CD4-positive, alpha-beta T cell treated with Interleukin-12 subunit alpha and Interleukin-12 subunit beta, for 1 hour (primary cell): ENCODE data around the gene PSMA1.
"Not testable (repeated sequence)": the region's sequence is repeated elsewhere in the genome, so short reads cannot be mapped to it uniquely, and the experiment has no call there.

Source experiments
- DNase-seq: peaks from one replicate; pipeline ENCODE4 v3.0.0-alpha.2; 2020

Gene PSMA1

DNA sequence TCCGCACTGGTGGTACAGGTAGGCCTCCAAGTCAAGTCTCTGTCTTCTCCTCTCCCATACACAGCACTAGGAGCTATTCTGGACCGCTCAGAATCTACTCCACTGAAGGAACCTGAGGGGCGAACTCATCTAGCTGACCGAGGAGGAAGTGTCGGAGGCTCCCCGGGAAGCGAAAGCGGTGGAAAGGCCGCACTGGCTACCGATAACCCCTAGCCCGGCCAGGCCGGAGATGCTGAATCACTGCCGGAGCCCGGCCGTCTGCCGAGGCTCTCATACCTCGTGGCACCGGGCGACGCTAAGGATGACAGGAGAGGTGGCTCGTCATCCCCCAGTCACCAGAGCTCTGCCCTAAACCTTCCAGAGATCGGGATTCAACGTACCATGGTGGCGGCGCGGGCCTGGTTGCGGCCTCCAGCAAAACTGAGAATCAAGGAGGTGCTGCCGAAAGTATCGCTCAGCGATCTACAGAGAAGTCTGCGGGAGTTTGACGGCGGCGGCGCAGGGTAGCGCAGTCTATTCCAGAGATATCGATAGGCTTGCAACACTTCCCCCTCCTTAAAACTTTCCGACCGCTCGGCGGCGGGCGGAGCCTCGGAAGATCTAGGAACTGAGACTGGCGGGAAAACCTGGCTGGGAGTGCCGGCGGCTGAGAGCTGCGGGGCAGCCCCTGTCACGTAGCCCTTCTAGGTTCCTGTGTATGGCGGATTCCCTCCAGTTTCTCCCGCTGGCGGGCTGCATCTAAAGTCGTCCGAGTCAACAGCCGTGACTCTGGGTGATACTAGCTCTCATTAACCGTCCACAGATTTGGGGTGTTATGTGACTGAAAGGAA, at the start of gene PSMA1:
Gene PSMA1 (minus strand): TSS at position 470 of the 830 bp plus-strand sequence. CDS start 87 bp downstream, at position 383.
- peak; percentile 91 for DNase-seq

DNA sequence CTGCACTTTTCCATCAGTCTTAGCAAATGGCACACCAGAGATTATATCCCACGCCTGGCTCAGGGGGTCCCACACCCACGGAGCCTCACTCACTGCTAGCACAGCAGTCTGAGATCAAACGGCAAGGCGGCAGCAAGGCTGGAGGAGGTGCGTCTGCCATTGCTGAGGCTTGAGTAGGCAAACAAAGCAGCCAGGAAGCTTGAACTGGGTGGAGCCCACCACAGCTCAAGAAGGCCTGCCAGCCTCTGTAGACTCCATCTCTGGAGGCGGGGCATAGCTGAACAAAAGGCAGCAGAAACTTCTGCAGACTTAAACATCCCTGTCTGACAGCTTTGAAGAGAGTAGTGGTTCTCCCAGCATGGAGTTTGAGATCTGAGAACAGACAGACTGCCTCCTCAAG, 49.3 kb upstream of the PSMA1 start:
- DNase-seq: peak; percentile 61

DNA sequence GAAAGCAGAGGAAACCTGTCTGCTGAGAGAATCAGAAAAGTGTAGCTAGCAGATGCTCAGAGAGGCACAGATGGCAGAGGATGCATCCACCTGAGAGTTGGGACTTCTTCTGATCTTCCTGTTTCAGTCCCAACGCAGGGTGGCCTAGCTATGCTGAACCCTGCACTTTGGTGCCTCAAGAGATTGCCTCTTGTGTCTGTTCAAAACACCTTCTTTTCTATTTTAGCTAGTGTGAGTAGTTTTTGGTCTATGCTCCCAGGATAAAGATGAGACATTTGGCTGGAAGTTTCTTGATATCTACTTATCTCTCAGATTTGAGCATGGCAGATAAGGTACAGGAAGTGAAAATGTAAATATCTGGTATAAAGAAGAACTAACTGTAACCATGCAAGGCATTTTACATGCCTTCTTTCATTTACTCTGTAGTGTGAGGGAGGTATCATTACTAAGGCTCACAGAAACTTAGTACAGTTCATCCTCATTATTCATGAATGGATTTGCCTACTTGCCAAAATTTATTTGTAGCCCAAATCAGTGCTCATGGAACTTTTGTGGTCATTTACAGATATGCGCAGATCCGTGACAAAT, 47.0 kb upstream of the PSMA1 start:
- DNase-seq: no peak

GRCh38 chr11:14566331-14567063, 46.3 kb upstream of the PSMA1 start:
- DNase-seq: no peak

- DNase-seq: no peak
These were observed 45.7 kb upstream of the PSMA1 start for GRCh38 chr11:14565845-14566244.

DNA sequence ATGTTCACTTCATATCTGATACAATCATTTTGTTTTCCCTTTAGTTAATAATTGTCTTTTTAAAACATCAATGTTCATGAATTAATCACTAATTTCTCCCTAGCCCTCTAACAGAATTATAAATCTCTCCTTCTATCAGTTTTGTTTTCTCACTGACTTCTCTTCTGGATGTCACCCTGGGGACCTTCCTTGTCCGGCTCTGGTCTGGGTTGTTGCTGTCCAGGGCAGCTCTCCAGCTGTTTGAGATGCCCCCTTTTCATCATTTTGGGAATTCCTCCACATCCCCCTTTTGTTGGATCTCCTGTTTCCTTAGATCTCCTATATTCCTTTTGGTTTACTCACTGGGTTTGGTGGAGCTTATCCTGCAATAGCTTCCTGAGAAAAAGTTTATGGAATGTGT, 35.6 kb upstream of the PSMA1 start:
- no peak for DNase-seq

DNA sequence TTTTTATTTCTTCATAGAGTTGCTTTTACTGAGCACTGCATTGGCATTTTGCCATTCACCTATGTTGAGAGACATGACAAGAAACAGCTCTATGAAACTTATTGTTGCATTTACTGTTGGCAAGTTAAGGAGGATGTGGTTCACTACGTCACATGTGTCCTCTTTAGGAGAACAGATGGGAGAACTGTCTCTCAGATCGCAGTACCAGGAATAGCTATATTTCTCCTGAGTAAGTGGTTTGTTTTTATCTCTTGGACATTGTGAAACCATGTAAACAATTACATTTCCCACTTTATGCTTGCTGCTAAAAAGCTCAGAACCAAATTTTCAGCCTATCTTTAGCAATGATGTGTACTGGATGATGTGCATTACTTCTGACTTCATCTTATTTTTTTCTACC, 34.8 kb upstream of the PSMA1 start:
- peak; percentile 71 for DNase-seq

- DNase-seq: no peak
These were observed 31.9 kb upstream of the PSMA1 start for GRCh38 chr11:14552089-14552488.

- no peak for DNase-seq
These were observed 31.2 kb upstream of the PSMA1 start for GRCh38 chr11:14551380-14551779.

GRCh38 chr11:14549891-14550290, 29.7 kb upstream of the PSMA1 start:
- DNase-seq: no peak

DNA sequence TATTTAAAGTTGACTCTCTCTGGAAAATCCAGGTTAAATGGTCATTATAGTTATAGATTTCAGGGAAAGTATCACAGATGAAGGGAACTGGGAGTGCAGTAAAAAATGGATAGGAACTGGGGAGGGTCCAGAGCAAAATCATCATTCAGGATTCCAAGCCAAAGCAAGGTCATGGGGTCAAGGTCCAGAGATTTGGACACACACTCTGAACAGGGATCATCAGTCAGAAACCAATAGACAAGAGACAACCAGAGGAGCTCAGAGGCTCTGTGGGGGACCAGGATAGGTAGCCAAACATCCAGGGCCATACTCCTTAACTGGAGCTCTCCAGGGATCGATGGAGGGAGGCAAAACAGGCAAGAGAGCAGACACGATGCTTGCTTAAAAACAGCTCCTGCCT, 27.3 kb upstream of the PSMA1 start:
- no peak for DNase-seq

DNA sequence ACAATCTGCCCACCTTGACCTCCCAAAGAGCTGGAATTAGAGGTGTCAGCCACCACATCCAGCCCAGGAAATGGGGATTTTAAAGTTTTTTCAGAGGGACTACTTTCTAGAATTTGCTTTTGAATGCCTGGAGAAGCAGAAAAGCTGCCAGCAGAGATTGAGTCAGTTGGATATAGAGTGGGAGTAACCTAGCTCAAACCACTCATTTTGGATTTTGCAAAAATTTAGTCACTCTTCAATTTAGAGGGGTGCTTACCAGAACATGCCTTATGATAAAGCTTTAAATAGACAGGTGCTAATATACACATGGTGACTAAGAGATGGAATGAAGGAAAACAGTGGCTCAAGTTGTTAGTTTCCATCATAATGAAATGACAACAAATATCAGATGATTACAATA, 26.5 kb upstream of the PSMA1 start:
- no peak for DNase-seq

- DNase-seq: no peak
These were observed 24.4 kb upstream of the PSMA1 start for GRCh38 chr11:14544611-14545010.

DNA sequence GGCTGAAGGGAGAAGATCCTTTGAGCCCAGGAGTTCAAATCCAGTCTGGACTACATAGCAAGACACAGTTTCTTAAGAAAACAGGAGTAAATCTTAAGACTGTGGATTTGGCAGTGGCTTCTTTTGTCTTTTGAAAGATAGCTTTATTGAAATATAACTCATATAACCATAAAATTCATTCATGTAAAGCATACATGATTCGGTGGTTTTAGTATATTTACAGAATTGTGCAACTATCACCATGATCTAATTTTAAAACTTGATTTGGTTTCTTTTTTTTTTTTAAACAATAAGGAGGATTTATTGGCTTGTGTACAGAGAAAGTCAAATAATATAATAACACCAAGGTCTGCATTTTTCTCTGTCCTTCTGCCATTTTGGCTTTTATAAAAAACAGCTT, 23.1 kb upstream of the PSMA1 start:
- DNase-seq: no peak

DNA sequence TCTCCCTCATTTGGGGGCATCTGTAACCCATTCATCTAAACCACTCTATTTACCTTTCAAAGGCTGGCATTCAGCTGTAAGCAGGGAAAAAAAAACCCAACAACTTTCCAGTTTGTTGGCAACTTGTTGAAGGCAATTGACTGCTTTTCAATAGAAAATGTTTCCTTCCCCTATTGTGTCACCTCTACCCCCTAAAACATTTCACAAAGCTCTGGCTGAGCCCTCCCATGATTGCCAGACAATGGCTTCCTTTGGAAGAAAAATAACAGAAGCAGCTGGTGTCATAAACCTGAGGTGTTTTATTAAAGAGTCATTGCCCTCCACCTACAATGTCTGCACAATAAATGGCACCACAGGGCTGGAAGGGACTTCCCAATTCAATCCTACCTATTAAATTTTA, 22.1 kb upstream of the PSMA1 start:
- no peak for DNase-seq

DNA sequence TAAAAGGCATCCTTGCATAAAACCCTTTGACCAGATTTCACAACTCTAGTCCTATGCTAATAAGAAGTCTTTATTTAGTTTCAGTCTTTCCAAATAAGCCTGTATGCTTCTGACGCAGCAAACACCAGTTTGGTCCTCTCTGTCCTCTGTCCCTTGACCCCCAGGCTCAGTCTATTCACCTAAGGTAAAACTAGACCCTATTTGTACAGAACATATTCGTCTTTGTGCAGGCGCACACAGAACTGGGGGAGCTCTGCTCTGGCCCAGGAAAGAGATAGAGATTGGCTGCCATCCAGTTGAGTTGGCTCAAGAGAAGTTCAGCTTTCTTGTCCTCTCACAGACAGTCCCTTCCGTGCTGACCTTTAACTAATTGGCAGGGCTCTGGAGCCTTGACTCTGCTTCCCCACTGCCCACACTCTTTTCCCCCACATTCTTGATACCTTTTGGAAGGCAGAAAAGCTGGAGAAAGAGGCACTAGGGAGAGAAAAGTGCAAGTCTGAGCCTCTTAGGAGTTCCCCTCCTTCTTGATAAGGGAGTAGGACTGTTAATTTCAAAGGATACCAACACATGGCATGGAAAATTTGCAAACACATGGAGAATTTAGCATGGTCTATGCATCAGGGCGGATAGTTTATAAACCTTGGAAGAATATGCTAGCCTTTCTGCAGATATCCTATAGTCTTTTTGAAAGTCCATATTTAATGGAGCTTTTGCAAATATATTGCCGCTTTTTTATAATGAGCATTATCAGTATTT, 21.2 kb upstream of the PSMA1 start:
- DNase-seq: no peak

DNA sequence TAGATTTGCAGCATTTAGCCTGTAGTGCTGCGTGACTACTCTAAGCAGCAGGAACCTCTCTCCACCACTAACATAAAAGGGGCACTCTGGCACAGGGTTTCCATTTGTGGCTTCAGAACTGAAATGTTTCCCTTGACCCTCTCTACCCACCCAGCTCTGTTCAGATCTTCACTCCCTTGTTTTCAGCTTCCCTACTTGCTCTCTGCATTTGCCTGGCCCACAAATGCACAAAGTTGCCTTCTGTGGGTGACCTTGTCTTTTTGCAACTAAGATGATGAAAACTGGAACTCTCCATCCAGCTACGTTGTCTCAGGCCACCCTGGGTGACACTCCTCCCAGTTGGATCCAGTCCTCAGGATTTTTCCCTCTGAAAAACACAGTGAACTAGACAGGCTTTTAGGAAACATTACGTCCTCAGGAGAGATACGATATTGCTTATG, 19.8 kb upstream of the PSMA1 start:
- DNase-seq: no peak

DNA sequence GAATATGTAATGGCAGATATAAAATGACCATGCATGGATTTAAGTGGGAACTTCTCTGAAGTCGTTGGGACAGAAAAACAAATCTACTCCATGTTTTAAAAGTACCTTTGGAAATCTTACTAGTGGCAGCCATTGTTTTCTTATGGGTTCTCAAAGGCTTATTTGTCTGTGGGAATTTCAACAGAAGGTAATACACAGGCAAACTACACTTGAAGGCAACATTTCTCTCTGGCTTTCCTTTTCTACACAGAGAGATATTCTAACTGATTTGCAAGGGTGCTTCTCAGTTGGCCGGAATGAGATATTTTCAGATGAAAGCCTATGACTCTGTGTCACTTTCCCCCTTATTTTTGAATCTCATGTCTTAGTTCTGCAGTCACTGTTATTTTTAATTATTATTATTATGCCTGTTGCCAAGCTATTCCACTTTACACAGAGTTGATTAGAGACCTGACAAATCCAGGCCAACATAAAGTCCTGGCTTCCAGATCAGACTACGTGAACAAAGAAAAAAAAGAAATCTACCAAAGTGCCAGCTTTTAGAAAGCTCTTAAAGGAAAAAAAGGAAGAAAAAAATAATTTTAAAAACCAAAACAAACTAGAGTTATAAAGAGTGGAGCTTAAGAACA, 18.9 kb upstream of the PSMA1 start:
- DNase-seq: no peak

DNA sequence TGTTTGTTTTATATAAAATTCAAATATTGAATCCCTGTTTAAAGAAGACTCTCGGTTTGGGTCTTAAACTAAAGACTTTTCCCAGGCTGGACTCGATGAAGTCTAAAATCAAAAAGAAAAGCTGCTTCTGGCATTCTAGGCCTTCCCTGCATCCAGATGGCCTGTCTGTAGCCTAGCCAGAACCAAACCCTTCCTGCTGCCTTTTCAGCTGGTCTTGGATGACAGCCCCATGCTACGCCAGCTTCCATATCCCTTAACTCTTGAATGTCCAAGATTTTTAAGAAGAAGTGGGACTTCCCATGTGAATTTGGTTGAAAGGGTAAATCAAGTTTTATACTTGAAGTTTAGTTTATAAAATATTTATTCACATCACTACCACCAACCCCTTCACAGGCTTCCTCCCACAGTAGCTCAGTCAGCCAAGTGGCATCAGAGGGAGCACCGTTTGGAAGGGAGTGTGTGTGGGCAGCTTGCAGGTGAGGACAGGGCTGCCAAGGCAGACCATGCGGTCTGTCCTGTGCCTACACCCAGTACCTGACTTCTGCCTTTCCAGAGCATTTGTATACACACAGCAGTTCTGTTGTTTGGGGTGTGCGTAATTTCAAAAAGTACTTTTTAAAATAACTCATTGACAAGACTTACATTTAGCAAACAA, 18.2 kb upstream of the PSMA1 start:
- DNase-seq: no peak

DNA sequence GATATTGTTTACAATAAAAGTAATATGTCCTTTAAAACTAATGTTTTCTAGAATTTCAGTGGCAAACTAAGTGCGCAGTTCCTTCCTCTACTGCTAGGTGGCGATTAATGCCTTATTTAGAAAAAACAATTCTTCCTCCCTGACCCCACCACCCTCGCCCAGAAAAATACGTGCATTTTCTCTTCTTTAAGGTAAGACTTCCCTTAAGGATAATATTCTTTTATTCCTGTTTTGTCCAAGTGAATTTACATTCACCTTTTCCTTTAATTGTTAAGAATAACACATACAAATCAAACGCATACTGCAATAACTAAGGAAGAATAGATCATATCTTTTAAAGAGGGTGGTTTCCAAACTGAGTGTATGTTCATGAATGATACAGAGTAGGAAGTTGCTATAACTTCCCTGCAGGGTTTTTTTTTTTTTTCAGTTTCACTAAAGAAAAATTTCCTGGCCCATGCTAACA, 17.0 kb upstream of the PSMA1 start:
- peak; percentile 67 for DNase-seq

- DNase-seq: not testable (repeated sequence)
These were observed 15.0 kb upstream of the PSMA1 start for GRCh38 chr11:14535166-14535565.

DNA sequence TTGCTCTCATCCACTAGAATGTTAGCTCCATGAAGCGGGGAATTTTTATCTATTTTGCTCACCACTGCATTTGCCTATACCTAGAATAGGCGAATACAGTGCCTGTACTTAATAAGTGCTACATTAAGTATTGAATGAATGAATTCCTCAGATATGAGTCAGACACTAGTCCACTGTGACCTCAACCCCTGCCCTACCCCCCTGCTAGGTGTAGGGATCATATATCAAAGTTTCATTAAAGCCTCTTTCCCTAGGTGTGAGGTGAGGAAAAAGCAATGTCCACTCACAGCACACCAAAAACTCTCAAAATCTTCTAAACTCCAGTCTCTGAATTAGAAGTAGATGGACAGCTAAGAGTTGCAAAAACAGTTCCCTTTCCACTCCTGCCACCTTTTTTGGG, 9.8 kb upstream of the PSMA1 start:
- DNase-seq: no peak
